A549 (cell line): ENCODE results near the gene ZER1.

Experiments
- CTCF ChIP-seq: fragments of >200 bp; sonication (Bioruptor Twin); formaldehyde crosslinking; IDR thresholded peaks from 3 replicates; pipeline ENCODE4 v1.5.1; 2016
- EHMT2 ChIP-seq: fragments of 200-600 bp; sonication (generic); IDR thresholded peaks from 2 replicates; pipeline ENCODE4 v1.6.1; 2016; ENCODE audit warnings: antibody characterized with exemption, low read depth, mild to moderate bottlenecking, moderate library complexity
- ESRRA ChIP-seq: fragments of 150-350 bp; IDR thresholded peaks from 2 replicates; pipeline ENCODE4 v1.6.1; 2014; ENCODE audit warnings: mild to moderate bottlenecking, low read length, borderline replicate concordance
- FOXS1 ChIP-seq: fragments of 250-450 bp; sonication (Bioruptor Pico); IDR thresholded peaks from 2 replicates; pipeline ENCODE4 v1.5.0; 2020; ENCODE audit warnings: mild to moderate bottlenecking, moderate library complexity
- NR3C1 ChIP-seq: fragments of >200 bp; sonication (Bioruptor Twin); formaldehyde crosslinking; IDR thresholded peaks from 3 replicates; pipeline ENCODE4 v1.6.1; 2017
- PHF8 ChIP-seq: fragments of 200-600 bp; sonication (generic); IDR thresholded peaks from 2 replicates; pipeline ENCODE4 v1.6.1; 2016; ENCODE audit warnings: low read depth, mild to moderate bottlenecking, antibody characterized with exemption, moderate library complexity, borderline replicate concordance
- POLR2A ChIP-seq: IDR thresholded peaks from 2 replicates; pipeline ENCODE4 v1.6.1; 2012; ENCODE audit warnings: mild to moderate bottlenecking, low read length

- TF ChIP-seq CTCF (no peak), POLR2A (no peak), FOXS1 (no peak), PHF8 (no peak), ESRRA (0 out of 2 replicates have a peak, but pooled peaks have one; percentile 56), EHMT2 (no peak), NR3C1 (no peak)
Observed at GRCh38 chr9:128809831-128810230, 38.1 kb upstream of the ZER1 start.
